Stomach (tissue), 9 donors: ENCODE data around the gene CYYR1. TPM values are rescaled to one million over a fixed set of nuclear protein-coding genes. Genes with fewer than 3 reads are reported as not detected.

Source experiments
- DNase-seq, 2 donors: peaks; one replicate each; pipeline versions ENCODE4 v3.0.0 to v3.0.0-alpha.2; 2013 to 2019
- H3K27ac ChIP-seq, 5 donors: fragments of 200-600 bp in 4 of 5; sonication (generic) in 4 of 5; one replicate each; pipeline ENCODE4 v1.5.1; 2013 to 2019; ENCODE audit warnings: mild to moderate bottlenecking in 1 of 5, moderate library complexity in 1 of 5
- H3K27me3 ChIP-seq, 3 donors: fragments of 200-600 bp; sonication (generic); one replicate each; pipeline ENCODE4 v1.5.1; 2017 to 2019; ENCODE audit warnings: mixed run types in 1 of 3
- H3K36me3 ChIP-seq, 4 donors: fragments of 200-600 bp; sonication (generic); 1 replicate in 3 of 4; 2 replicates in 1 of 4; pipeline ENCODE4 v1.5.1; 2016 to 2019
- H3K4me1 ChIP-seq, 4 donors: fragments of 200-600 bp; sonication (generic); one replicate each; pipeline ENCODE4 v1.5.1; 2016 to 2019
- H3K4me3 ChIP-seq, 4 donors: fragments of 200-600 bp; sonication (generic) in 3 of 4; one replicate each; pipeline ENCODE4 v1.5.1; 2016 to 2019; ENCODE audit warnings: mild to moderate bottlenecking in 1 of 4
- H3K9me3 ChIP-seq, 4 donors: fragments of 200-600 bp; sonication (generic); one replicate each; pipeline ENCODE4 v1.5.1; 2016 to 2019
- EP300 ChIP-seq: sonication (generic); formaldehyde crosslinking; IDR thresholded peaks from one replicate; pipeline ENCODE4 v1.6.1; 2017; ENCODE audit warnings: antibody characterized with exemption
- POLR2A ChIP-seq, 4 donors: fragments of 450-650 bp; IDR thresholded peaks; one replicate each; pipeline ENCODE4 v1.6.1; 2016; ENCODE audit warnings: antibody characterized with exemption in 4 of 4, control low read depth in 2 of 4, mild to moderate bottlenecking in 1 of 4, moderate library complexity in 1 of 4
- POLR2AphosphoS5 ChIP-seq, 3 donors: sonication (generic); formaldehyde crosslinking; IDR thresholded peaks; one replicate each; pipeline ENCODE4 v1.6.1; 2016; ENCODE audit warnings: antibody characterized with exemption in 3 of 3
- WGBS, 5 donors: extraction: QIAGEN DNeasy Blood & Tissue Kit in 3 of 5; methylation state at CpG; one replicate each; pipeline versions ENCODE4 v1.1.5 to v1.1.7; 2013 to 2018; 5-methylcytosine and 5-hydroxymethylcytosine counted together
- intact Hi-C: fragments of 100-400 bp; cut with DNase I; formaldehyde crosslinking; loops from one replicate; pipeline ENCODE4 v1.15.1; 2023; ENCODE audit warnings: low total_unique reads
- polyA plus RNA-seq, 3 donors: library from polyadenylated mRNA; stranded (reverse); fragments of 200-250 nt; gene quantifications; one replicate each; pipeline ENCODE4 v1.2.3, GENCODE V29; 2013
- total RNA-seq, 5 donors: library from RNA; depleted of rRNA; stranded (reverse); fragments of >200 nt; gene quantifications; one replicate each; pipeline versions ENCODE4 v1.1.0 to v1.2.3, GENCODE V29; 2014 to 2016
- TF ChIP-seq, protein P1 (sequence below), 7 experiments: fragments of 450-650 bp in 4 of 7; fragments of 200-600 bp in 3 of 7; sonication (generic) in 3 of 7; IDR thresholded peaks; one replicate each; pipeline ENCODE4 v1.5.1; 2016 to 2019; ENCODE audit warnings: antibody characterized with exemption in 7 of 7, control low read depth in 2 of 7, mild to moderate bottlenecking in 1 of 7
- donor health status: healthy with polysubstance abuse.
- donor health status: Bipolar disorder and iron deficiency.
- donor health status: healthy.

Gene CYYR1
- total and polyA plus RNA-seq, 8 donors, result 0.89 to 11.6 (median 6.1) TPM; not detected in 2

DNA sequence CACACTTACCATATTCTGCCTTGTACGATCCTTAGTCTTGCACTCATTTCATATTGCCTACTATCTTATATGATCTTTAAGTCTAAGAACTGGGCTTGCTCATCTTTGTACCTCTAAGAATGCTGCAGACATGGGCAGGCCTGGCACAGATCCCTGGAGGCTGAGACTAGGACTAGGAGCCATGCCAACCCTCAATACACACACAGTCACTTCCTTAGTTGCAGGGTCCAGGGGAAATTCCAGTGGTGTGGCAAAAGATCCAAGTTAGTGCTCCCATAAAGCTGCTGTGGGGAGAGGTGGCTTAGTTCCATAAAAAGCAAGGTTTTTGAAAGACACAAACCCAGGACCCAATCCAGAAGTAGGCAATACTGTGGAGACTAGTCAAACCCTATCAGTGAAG lies 59.9 kb downstream of the CYYR1 start:
- no peak for DNase-seq
- H3K4me1 ChIP-seq, result peaks cover 0 to 4% (median 0%) of the 10 kb centered on the region in 4 donors

DNA sequence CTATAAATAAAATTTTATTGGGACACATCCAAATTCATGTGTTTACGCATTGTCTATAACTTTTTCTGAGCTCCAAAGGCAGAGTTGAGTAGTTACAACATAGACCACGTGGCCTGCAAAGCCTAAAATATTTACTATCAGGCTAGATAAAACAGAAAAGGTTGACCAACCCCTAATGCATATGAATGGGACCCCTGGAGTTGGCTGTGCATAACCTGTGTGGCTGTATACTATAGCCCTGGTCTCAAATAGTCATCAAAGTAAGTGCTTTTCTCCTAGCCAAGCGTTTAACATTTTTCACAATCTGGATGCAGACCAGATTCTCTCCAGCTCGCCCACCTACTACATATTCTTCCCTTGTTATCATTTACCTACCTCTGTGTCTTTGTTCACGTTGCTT lies 60.4 kb downstream of the CYYR1 start:
- 66 to 77% (median 74%) methylated on average over 5 of the region's 5 CpGs for WGBS, 5 donors
- TF ChIP-seq EP300 (no peak), POLR2AphosphoS5 (IDR thresholded peaks at IDR 0.05) (no peak), POLR2A (IDR thresholded peaks at IDR 0.05) (no peak)
- TF ChIP-seq, protein P1, sequence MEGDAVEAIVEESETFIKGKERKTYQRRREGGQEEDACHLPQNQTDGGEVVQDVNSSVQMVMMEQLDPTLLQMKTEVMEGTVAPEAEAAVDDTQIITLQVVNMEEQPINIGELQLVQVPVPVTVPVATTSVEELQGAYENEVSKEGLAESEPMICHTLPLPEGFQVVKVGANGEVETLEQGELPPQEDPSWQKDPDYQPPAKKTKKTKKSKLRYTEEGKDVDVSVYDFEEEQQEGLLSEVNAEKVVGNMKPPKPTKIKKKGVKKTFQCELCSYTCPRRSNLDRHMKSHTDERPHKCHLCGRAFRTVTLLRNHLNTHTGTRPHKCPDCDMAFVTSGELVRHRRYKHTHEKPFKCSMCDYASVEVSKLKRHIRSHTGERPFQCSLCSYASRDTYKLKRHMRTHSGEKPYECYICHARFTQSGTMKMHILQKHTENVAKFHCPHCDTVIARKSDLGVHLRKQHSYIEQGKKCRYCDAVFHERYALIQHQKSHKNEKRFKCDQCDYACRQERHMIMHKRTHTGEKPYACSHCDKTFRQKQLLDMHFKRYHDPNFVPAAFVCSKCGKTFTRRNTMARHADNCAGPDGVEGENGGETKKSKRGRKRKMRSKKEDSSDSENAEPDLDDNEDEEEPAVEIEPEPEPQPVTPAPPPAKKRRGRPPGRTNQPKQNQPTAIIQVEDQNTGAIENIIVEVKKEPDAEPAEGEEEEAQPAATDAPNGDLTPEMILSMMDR (IDR thresholded peaks at IDR 0.05), result no peak
- Histone ChIP-seq H3K4me3 (no peak overlapping the region), H3K9me3 (no peaks in the 10 kb centered on the region), H3K36me3 (no peaks in the 10 kb centered on the region), H3K4me1 (peaks cover 0 to 4% (median 0%) of the 10 kb centered on the region in 4 donors), H3K27me3 (no peaks in the 10 kb centered on the region), H3K27ac (no peak overlapping the region)
- intact Hi-C loops, result no loop called here
- DNase-seq, result no peak

More for the DNA sequence above, 59.9 kb downstream of the CYYR1 start:
- H3K36me3 ChIP-seq, result no peaks in the 10 kb centered on the region
- no peak overlapping the region for H3K27ac ChIP-seq
- H3K9me3 ChIP-seq, result peaks cover 0 to 4% (median 0%) of the 10 kb centered on the region in 4 donors
- WGBS, 5 donors, result 75 to 96% (median 87%) methylated on average over 1 of the region's 1 CpG
- intact Hi-C loops, result no loop called here
- no peaks in the 10 kb centered on the region for H3K27me3 ChIP-seq
- H3K4me3 ChIP-seq, result no peak overlapping the region
- no peak for TF ChIP-seq EP300
- no peak for TF ChIP-seq POLR2AphosphoS5 (IDR thresholded peaks at IDR 0.05)
- TF ChIP-seq, protein P1 (IDR thresholded peaks at IDR 0.05), result no peak
- no peak for TF ChIP-seq POLR2A (IDR thresholded peaks at IDR 0.05)

DNA sequence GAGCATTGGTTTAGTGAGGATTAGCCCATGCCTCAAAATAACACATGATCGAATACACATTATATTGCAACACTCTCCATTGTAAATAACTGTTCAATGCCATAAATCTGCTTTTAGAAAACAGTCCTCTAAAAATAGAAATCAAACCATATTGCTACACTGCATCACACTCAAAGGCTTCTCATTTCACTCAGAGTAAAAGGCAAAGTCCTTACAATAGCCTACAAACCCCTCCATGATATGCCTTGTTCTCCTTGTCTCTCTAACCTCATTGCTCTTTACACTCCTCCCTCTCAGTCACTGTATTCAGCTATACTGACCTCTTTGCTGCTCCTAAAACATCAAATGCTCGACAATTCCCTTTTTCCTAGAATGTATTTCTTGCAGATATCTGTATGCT lies 64.2 kb downstream of the CYYR1 start:
- 70 to 83% (median 75%) methylated on average over 2 of the region's 2 CpGs for WGBS, 5 donors
- Histone ChIP-seq H3K4me1 (peaks cover 0 to 14% (median 0%) of the 10 kb centered on the region in 4 donors), H3K36me3 (no peaks in the 10 kb centered on the region), H3K27me3 (no peaks in the 10 kb centered on the region), H3K4me3 (no peak overlapping the region), H3K27ac (no peak overlapping the region), H3K9me3 (no peaks in the 10 kb centered on the region)
- TF ChIP-seq POLR2AphosphoS5 (IDR thresholded peaks at IDR 0.05), result no peak
- TF ChIP-seq, protein P1 (IDR thresholded peaks at IDR 0.05), result no peak
- no peak for TF ChIP-seq POLR2A (IDR thresholded peaks at IDR 0.05)
- TF ChIP-seq EP300, result no peak
- intact Hi-C loops, result no loop called here
- no peak for DNase-seq

DNA sequence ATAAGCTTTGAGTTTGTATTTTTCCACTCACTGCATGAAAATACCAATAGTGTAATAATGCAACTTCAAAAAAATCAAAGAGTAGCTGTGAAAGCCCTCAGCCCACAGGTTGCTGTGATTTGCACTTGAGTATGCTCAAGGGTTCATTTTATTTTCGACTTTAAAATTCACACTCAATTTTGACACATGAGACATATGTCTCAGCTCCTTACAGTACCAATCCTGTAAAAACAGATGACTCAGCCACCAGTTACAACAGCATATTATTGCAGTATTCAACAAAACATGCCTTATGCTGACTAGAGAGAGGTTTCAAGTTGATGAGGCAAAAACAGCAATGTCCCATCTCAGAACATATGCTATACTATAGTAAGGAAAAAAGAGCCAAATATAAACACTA lies 66.1 kb downstream of the CYYR1 start:
- no peak for DNase-seq
- H3K27ac ChIP-seq, result no peak overlapping the region
- H3K36me3 ChIP-seq, result no peaks in the 10 kb centered on the region
- H3K27me3 ChIP-seq, result no peaks in the 10 kb centered on the region
- intact Hi-C loops, result no loop called here
- H3K4me1 ChIP-seq, result peaks cover 0 to 10% (median 0%) of the 10 kb centered on the region in 4 donors
- no peak overlapping the region for H3K4me3 ChIP-seq
- 67 to 82% (median 71%) methylated on average over 1 of the region's 1 CpG for WGBS, 5 donors
- no peaks in the 10 kb centered on the region for H3K9me3 ChIP-seq
- TF ChIP-seq, protein P1 (IDR thresholded peaks at IDR 0.05), result no peak
- TF ChIP-seq POLR2A (IDR thresholded peaks at IDR 0.05) (no peak), POLR2AphosphoS5 (IDR thresholded peaks at IDR 0.05) (no peak), EP300 (no peak)
